ENCODE data around the gene XRCC1. TPM values are rescaled to one million over a fixed set of nuclear protein-coding genes. Genes with fewer than 3 reads are reported as not detected.

XRCC1 gene
- total RNA-seq, 1 experiment from 2014 or later = 37.4 TPM

DNA sequence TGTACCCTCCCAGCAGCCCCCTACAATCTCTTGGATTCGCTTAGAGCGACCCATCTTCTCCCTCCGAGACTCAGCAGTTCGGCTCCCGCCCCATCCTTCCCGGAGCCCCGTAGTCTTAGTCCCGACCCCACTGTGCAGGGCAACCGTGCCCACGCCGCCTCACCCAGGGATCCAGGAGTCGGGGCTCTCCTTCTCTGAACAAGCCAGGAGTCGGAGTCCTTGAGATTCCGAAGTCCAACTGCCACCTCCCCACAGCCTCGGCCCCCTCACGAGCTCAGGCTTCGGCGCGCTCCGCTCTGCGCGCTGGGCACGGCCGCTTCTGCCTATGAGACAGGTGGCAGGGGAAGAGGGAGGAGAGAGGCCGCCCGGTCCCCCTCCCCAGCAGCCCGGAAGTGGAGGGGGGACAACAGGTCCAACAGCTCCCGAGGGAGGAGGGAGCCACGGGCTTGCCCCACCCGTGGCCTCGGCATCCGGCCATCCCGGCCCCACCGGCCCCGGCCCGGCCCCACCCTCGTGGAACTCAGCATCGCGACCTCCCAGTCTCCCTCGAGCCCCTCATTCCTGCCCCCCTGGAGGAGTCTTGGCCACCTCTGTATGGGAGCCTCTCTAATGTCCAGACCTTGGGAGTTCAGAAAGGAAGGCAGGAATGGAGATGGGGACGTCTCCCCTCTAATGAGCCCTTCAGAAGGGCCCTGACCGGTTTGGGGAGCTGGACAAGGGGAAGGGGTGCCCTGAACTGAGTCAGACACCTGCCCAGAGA, 70.7 kb downstream of the XRCC1 start, which contains the start of gene PHLDB3:
TSS of gene PHLDB3 (minus strand) at position 321 of the 760 bp plus-strand sequence. CDS start 628 bp downstream, outside the sequence.
- H2AFZ ChIP-seq (ENCODE audit: low read depth, low read length, poor library complexity, severe bottlenecking) = peak within 1 kb of the TSS; percentile 68
- ATAC-seq = peak; percentile 63
- peaks cover 9 to 20% of the 10 kb centered on the region in 2 experiments; a peak in 3 of 4 replicates for H3K4me1 ChIP-seq (ENCODE audit: control insufficient read depth in 1 of 2, insufficient read depth in 2 of 2, low read length in 2 of 2)
- CTCF ChIA-PET = interaction anchor here (1.0 to 2.8 kb wide), 3 partner anchors 15 to 57 kb away, joined by 4 to 20 read pairs (median 6); no protein-coding TSS in a partner anchor
- H3K4me3 ChIP-seq (replicated peaks in 1 of 2; ENCODE audit: low read depth in 1 of 2, low read length in 2 of 2) = peak within 1 kb of the TSS; percentile 84 to 87
- H3K36me3 ChIP-seq (ENCODE audit: control insufficient read depth in 1 of 2, insufficient read depth in 2 of 2, low read length in 2 of 2) = peaks cover 4 to 5% of the 10 kb centered on the region in 2 experiments; a peak in 3 of 4 replicates
- H3K9ac ChIP-seq (ENCODE audit: low read length) = peak within 1 kb of the TSS; percentile 83
- RAD21 ChIA-PET (ENCODE audit: low non-redundant PET in 1 of 2, low total read pairs in 2 of 2, uncharacterized antibody in 2 of 2, unreplicated experiment in 2 of 2) = interaction anchor here (0.6 to 1.3 kb wide), 4 partner anchors 41 to 58 kb away, joined by 3 to 4 read pairs (median 4); no protein-coding TSS in a partner anchor
- H3K27ac ChIP-seq (ENCODE audit: low read depth, low read length) = peak within 1 kb of the TSS; percentile 64
- no peaks in the 10 kb centered on the region for H3K27me3 ChIP-seq (ENCODE audit: insufficient read depth, low read length)
- no peak for DNase-seq (ENCODE audit: low read depth, low spot score)
- POLR2A ChIA-PET = interaction anchor here (0.7 to 1.0 kb wide), 5 partner anchors 14 to 92 kb away, joined by 3 to 4 read pairs (median 3); partner anchors contain the start of genes IRGQ and ZNF576
- no peaks in the 10 kb centered on the region for H3K9me3 ChIP-seq (ENCODE audit: control insufficient read depth in 1 of 2, insufficient read depth in 1 of 2, low read depth in 1 of 2, low read length in 2 of 2)
- BruUV-seq (replicated peaks) = no TSS peak
- no peaks in the 10 kb centered on the region for H4K20me1 ChIP-seq (ENCODE audit: insufficient read depth)
- no peaks in the 10 kb centered on the region for H3K9me2 ChIP-seq (ENCODE audit: insufficient read depth)
- TF ChIP-seq JUND (IDR thresholded peaks at IDR 0.05) (no peak), POLR2AphosphoS5 (IDR thresholded peaks at IDR 0.05; ENCODE audit: low read depth, low read length) (peak; percentile 2; the same call in 1 of the 2 replicates)
- intact Hi-C loops (cut with micrococcal nuclease) = no loop called here
- H3K79me2 ChIP-seq (ENCODE audit: insufficient read depth, low read length) = no peaks in the 10 kb centered on the region
- H3K4me2 ChIP-seq (ENCODE audit: low read length) = peak within 1 kb of the TSS; percentile 100

GRCh38 chr19:43503501-43504425, 71.6 kb downstream of the XRCC1 start:
- H3K4me2 ChIP-seq (ENCODE audit: low read length) = peak overlapping the region; percentile 100
- no peaks in the 10 kb centered on the region for H3K27me3 ChIP-seq (ENCODE audit: insufficient read depth, low read length)
- POLR2A ChIA-PET = interaction anchor here (0.7 to 1.0 kb wide), 5 partner anchors 14 to 93 kb away, joined by 3 to 4 read pairs (median 3); partner anchors contain the start of genes IRGQ and ZNF576
- CTCF ChIA-PET = interaction anchor here (1.0 to 2.8 kb wide), 3 partner anchors 16 to 56 kb away, joined by 4 to 20 read pairs (median 6); no protein-coding TSS in a partner anchor
- RAD21 ChIA-PET (ENCODE audit: low non-redundant PET in 1 of 2, low total read pairs in 2 of 2, uncharacterized antibody in 2 of 2, unreplicated experiment in 2 of 2) = interaction anchor here (0.5 to 1.3 kb wide), 5 partner anchors 11 to 57 kb away, joined by 3 to 4 read pairs (median 3); no protein-coding TSS in a partner anchor
- DNase-seq (ENCODE audit: low read depth, low spot score) (peak; percentile 83), ATAC-seq (peak; percentile 95)
- H3K4me1 ChIP-seq (ENCODE audit: control insufficient read depth in 1 of 2, insufficient read depth in 2 of 2, low read length in 2 of 2) = peaks cover 9 to 20% of the 10 kb centered on the region in 2 experiments; a peak in 3 of 4 replicates
- H3K9me2 ChIP-seq (ENCODE audit: insufficient read depth) = no peaks in the 10 kb centered on the region
- H3K27ac ChIP-seq (ENCODE audit: low read depth, low read length) = peak overlapping the region; percentile 64
- H2AFZ ChIP-seq (ENCODE audit: low read depth, low read length, poor library complexity, severe bottlenecking) = peak overlapping the region; percentile 68
- H3K4me3 ChIP-seq (replicated peaks in 1 of 2; ENCODE audit: low read depth in 1 of 2, low read length in 2 of 2) = peak overlapping the region; percentile 84 to 87
- no peaks in the 10 kb centered on the region for H4K20me1 ChIP-seq (ENCODE audit: insufficient read depth)
- BruUV-seq (replicated peaks) = no TSS peak
- peak overlapping the region; percentile 83 for H3K9ac ChIP-seq (ENCODE audit: low read length)
- no peaks in the 10 kb centered on the region for H3K79me2 ChIP-seq (ENCODE audit: insufficient read depth, low read length)
- intact Hi-C loops (cut with micrococcal nuclease) = no loop called here
- no peaks in the 10 kb centered on the region for H3K9me3 ChIP-seq (ENCODE audit: control insufficient read depth in 1 of 2, insufficient read depth in 1 of 2, low read depth in 1 of 2, low read length in 2 of 2)
- peaks cover 4 to 5% of the 10 kb centered on the region in 2 experiments; a peak in 2 of 4 replicates for H3K36me3 ChIP-seq (ENCODE audit: control insufficient read depth in 1 of 2, insufficient read depth in 2 of 2, low read length in 2 of 2)
- TF ChIP-seq REST (IDR thresholded peaks at IDR 0.05; ENCODE audit: low read depth) = no peak
- TF ChIP-seq POLR2AphosphoS5 (IDR thresholded peaks at IDR 0.05; ENCODE audit: low read depth, low read length) = peak; percentile 72
- no peak for TF ChIP-seq CBX3 (IDR thresholded peaks at IDR 0.05; ENCODE audit: low read depth)
- peak; percentile 78 for TF ChIP-seq YY1 (IDR thresholded peaks at IDR 0.05; ENCODE audit: extremely low read depth, insufficient replicate concordance, low read depth, low read length)
- no peak for TF ChIP-seq ZFX (IDR thresholded peaks at IDR 0.05)
- TF ChIP-seq, protein P1, sequence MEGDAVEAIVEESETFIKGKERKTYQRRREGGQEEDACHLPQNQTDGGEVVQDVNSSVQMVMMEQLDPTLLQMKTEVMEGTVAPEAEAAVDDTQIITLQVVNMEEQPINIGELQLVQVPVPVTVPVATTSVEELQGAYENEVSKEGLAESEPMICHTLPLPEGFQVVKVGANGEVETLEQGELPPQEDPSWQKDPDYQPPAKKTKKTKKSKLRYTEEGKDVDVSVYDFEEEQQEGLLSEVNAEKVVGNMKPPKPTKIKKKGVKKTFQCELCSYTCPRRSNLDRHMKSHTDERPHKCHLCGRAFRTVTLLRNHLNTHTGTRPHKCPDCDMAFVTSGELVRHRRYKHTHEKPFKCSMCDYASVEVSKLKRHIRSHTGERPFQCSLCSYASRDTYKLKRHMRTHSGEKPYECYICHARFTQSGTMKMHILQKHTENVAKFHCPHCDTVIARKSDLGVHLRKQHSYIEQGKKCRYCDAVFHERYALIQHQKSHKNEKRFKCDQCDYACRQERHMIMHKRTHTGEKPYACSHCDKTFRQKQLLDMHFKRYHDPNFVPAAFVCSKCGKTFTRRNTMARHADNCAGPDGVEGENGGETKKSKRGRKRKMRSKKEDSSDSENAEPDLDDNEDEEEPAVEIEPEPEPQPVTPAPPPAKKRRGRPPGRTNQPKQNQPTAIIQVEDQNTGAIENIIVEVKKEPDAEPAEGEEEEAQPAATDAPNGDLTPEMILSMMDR (IDR thresholded peaks at IDR 0.05 in 2 of 3, conservative IDR thresholded peaks at IDR 0.05 in 1 of 3; ENCODE audit: borderline replicate concordance in 1 of 3, insufficient read depth in 1 of 3, low read depth in 2 of 3, low read length in 2 of 3) = 0 out of 6 replicates have a peak, but pooled peaks of 1 of the 3 experiments have one; percentile 7
- TF ChIP-seq POLR2A (IDR thresholded peaks at IDR 0.05; ENCODE audit: borderline replicate concordance, extremely low read depth, insufficient read depth, insufficient read length) = peak; percentile 43

Measured in HCT116 (cell line).